GM21447 (cell line): ENCODE results near the gene ISG15.
A peak's percentile ranks its signal among the peaks of the same experiment; 100 is the strongest.
"Not testable (repeated sequence)": the region's sequence is repeated elsewhere in the genome, so short reads cannot be mapped to it uniquely, and the experiment has no call there.

Experiments used
- ATAC-seq: cut with Tn5 transposase; IDR thresholded peaks from one replicate; pipeline ENCODE4 v1.9.1; 2021; ENCODE audit not compliant: unreplicated experiment

ISG15 gene

DNA sequence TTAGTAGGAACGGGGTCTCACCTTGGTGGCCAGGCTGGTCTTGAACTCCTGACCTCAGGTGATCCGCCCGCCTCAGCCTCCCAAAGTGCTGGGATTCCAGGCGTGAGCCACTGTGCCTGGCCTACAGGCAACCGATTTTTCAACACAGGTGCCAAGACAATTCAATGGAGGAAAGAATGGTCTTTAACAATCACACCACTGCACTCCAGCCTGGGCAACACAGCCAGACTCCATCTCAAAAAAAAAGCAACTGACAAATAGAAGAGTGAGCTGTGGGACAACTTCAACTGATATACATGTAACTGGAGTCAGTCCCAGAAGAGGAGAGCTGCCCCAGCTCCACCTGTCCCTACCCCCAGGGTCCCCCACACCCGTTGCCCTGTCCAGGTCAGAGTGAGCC is 18.8 kb upstream of the ISG15 start:
- ATAC-seq: not testable (repeated sequence)

DNA sequence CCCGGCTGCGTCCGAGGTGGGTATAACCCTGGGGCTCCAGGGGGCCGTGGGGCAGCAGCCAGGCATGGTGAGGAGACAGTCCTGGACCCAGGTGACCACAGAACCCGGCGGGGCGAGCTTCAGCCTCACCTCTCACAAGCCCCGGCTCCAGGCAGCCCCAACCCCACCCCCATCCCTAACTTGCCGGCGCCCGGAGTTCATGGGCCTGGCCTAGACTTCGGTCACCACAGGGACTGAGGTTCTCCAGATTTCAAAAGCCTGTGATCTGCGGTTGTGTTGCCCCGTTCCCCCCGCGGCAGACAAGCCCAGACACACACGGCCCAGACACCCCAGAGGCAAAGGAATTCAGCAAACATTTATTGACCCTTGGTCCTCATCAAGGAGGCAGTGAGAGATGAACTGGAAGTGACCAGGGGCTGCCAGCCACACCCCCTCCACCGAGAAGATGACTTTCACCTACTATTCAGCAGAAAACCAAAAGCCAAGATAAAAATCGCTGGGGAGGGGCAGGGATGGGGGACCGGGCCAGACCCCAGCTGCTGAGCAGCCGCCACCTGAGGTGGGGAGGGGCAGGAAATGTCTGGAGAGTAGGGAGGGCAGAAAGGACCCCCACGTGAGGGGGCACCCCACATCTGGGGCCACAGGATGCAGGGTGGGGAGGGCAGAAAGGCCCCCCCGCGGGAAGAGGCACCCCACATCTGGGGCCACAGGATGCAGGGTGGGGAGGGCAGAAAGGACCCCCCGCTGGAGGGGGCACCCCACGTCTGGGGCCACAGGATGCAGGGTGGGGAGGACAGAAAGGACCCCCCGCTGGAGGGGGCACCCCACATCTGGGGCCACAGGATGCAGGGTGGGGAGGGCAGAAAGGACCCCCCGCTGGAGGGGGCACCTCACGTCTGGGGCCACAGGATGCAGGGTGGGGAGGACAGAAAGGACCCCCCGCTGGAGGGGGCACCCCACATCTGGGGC is 17.3 kb upstream of the ISG15 start:
- no peak for ATAC-seq

DNA sequence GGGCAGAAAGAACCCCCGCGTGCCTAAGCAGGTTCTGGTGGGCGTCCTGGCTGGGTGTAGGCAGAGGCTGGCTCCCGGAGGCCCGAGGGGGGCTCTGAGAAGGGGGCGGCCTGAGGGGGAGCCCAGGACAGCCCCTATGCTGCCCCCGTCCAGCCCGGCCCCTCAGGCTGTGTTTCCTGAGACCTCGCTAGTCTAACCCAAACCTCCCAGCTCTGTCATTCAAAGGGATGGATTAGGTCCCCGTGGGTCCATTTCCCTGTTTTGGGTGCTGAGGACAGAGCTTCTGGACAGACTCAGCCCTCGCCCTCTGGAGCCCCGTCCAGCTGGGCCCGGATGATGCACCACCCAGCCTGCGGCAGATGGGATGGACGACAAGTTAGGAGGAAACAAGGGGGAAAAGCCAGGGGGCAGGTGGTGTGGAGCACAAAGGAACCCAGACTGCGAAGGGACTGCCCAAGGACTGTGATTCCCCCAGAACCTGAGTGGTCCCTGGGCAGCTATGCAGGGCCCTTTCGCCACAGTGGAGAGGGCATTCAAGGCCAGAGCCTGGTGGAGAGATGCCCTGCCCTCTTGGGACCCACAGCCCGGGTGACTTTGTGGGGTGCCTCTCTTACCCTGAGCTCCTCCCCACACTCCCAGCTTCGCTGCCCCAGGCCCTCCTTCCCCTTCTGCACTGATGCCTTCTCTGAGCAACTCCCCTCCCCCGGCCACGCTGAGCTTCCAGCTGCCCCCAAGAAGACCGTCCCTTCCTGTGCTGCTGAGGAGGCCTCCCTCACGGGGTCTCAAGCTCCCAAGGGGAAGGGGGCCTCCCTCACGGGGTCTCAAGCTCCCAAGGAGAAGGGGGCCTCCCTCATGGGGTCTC is 16.2 kb upstream of the ISG15 start:
- ATAC-seq: no peak

DNA sequence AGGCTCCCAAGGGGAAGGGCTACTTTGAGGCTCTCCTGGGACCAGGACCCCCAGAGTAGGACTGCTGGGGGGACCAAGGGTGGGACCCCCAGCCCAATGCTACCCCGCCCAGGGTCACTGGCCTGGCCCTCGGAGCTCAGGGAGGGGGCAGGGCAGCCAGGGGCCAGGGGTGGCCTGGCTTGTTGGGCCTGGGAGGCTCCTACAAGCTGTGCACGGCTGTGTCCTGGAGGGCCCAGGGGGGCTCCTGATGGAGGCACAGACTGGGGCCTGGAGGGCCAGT is 15.6 kb upstream of the ISG15 start:
- ATAC-seq: no peak

DNA sequence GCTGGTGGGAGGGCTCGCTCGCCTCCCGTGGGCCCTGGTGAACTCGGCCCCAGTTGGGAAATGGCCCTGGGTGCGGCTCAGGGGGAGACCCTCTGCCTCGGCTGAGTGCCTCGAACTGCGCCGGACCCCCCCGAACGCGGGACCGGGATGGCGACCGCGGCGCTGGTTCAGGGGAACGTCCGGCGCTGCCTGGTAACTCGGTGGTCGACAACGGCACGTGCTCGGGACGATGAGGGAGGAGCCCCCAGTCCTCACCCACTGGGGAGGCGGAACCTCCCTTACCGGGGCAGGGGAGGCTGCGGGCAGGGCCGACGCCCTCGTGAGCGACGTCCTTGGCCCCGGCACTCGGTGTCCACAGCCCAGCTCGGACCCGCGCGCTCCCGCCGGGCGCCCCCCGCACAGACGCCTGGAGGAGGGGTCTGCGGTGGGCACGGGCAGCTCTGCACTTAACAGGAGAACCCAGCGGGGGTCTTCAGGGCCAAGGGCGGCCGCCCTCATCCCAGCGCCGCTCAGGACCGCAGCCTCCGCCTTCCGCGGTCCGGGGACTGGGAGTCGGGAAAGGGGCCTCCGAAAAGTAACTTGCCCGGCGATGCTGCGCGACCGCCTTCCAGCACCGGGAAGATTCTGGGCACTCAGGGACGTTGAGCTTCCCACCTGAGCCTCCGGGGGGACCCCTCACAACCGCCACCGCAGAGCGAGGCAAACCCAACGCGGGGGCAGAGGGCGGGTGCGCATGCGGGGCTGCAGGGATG is 15.1 kb upstream of the ISG15 start:
- no peak for ATAC-seq

DNA sequence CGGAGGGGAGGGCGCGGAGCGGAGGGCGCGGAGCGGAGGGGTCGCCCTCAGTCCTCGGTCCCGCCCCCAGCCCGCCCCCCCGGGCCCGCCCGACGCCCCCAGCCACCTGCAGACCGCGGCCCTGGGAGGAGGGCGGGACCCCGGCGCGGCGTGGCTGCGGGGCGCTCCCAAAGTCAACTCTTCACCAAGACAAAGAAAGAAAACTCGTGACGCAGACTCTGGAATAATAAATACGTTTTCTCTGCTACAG is 14.6 kb upstream of the ISG15 start:
- no peak for ATAC-seq

DNA sequence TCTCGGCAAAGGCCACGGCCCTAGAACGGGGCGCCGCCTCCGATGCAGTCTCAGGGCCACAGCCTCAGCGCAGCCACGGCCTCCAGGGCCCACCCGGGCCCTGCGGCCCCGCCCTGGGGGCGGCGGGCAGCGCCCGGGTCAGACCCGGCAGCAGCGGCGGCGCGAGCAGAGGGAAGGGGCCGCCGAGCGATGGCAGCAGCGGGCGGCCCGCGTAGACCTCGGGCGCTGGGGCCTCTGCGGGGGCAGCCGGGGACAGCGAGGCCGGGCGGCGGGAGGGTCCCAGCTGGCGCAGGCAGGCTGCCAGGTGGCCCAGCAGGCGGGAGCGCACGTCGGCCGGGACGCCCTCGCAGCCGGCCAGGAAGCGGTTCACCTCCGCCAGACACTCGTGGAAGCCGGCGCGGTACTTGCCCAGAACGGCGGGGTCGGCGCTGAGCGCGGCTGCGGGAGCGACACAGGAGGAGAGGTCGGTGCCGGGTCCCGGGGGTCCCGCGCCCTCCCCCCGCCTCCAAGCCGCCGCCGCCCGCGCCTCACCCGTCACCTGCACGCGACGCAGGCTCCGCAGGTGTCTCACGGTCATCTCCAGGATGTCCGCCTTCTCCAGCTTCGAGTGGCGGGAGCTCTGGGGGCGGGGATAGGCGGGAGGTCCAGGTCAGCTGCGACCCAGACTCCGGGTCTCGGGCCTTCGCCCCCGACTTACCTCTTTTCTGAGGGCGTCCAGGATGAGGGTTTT is 14.1 kb upstream of the ISG15 start:
- no peak for ATAC-seq

DNA sequence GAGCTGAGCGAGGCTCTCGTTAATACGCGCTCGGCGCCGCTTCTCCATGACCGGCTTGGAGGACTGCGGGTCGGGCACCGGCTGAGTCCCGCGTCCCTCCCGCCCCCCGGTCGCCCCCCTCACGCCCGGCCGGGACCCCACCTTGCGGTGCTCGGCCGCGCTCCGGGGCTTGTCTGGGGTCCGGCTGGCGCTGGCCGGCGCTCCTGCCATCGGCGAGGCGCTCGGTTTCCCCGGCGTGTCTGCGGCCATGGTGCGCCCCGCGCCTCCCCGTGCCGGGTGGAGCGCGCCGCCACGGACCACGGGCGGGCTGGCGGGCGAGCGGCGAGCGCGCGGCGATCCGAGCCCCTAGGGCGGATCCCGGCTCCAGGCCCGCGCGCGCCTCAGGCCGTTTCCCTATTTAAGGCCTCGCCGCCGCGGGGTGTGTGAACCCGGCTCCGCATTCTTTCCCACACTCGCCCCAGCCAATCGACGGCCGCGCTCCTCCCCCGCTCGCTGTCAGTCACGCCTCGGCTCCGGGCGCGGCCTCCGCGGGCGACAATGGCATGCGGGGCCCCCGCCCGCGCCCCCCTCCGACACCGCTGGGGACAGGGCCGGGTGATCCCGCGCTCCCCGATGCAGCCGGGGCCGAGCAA is 13.5 kb upstream of the ISG15 start, which contains the start of gene HES4:
TSS of gene HES4 (minus strand) at position 373 of the 632 bp plus-strand sequence. CDS start at position 249, 124 bp downstream.
- peak; percentile 30 for ATAC-seq

DNA sequence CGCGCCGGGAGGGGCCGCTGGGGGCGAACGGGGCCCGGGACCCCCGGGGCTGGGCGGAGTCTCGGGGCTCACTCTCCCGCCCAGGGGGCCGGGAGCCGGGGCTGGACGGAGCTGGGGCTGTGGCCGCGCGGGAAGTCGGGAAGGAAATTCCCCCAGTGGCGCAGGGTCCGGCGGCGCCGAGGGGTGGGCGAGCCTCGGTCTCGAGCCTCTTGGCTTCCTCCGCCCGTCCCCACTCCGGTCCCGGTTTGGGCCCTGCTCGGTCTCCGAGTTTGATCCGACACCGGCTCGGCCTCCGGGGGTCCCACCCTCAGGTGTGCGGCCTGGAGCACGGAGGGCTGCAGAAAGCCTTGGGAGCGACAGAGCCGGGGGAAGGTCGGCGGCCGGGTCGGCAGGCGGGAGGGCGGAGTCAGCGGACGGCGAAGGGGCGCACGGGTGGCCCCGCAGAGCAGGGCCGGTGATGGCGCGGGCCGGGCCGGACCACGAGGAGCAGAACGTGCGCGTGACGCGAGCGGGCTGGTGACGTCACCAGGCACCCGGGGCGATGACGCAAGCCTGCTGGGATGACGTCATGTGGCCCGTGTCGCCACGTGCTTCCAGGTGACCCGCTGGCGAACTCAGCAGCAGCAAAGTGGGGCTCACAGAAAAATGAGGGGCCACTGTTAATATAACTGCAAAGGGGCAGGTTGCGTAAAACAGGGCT is 12.8 kb upstream of the ISG15 start:
- peak; percentile 8 for ATAC-seq

DNA sequence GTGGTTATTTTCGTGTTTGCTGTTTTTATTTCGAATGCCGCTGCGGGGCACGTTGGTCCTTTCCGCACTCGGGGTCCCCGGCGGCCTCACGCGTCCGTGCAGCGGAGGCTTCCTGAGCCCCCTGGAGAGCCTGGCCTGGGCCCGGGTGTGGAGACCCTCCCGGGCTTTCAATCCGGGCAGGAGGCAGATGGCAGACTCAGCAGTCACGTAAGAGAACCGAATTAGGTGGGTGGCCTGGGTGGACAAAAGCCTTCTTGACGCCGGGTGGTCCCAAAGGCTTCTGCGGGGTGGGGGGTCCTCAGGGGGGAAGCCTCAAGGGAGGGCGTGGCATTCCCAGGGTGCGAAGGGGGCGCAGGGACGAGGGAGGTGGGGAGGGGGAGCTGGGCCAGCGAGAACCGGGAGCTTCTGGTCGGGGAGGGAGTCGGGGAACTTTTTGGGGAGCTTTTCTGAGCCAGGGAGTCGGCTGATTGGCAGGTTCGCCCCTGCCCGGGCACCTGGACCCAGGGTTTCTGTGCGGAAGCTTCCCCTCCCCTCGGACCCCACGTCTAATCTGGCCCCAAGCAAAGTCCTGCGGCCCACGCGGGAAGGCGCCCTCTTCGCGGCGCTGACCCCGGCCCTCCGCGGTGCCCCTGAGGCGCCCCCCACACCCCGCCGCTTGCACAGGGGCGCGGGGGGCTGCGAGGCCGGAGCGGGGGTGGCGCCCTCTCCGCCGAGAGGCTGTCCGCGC is 12.1 kb upstream of the ISG15 start:
- no peak for ATAC-seq

DNA sequence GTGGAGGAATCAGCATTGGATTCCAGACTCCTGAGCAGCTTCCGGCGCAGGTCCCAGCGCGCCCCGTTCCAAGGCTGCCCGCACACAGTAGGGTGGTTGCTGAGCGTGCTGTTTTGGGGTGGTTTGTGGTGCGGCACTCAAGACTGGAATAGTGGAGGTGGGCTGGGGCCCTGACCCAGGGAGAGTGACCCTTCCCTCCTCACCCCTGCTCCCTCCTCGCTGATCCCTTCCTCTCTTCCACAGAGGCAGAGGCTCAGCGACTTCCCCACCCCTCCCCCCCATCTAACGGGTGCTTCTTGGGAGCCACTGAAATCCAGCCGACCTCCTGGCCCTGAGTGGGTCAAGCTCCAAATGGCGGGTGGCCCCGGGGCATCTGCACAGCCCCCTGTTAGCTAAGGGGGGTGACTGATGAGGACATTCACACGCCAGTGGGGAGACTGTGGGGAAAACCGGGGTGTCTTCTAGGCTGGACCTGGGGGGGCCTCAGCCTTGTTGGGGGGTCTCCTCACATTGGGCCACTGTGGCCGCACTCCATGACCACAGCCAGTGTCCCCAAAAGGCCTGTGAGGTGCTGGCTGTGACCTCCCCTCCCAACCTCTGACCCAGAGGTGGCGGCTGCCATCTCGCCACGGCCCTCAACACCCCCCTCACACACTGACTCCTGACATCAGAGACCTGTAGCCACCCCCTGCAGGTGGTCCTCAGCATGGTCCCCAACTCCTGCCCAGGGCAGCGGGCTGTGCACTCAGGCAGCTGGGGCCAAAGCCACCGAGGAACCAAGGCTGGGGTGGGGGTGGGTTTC is 9.5 kb upstream of the ISG15 start:
- no peak for ATAC-seq

DNA sequence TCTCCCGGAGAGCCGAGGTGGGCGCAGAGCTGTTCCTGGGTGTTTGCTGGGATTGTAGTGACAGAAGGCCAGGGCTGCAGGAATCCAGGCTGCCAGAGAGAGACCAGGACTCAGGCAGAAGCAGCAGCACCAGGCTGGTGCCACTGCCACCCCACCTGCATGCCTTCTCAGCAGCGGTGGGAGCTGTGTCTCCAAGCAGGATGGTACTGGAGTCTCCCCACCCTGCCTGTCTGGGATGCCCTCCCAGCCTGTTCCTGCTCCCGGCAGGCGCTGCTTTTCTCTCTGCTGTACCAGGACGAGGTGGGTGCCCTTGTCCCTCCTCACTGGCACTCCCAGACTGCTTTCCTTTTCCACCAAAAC is 8.9 kb upstream of the ISG15 start:
- ATAC-seq: no peak

DNA sequence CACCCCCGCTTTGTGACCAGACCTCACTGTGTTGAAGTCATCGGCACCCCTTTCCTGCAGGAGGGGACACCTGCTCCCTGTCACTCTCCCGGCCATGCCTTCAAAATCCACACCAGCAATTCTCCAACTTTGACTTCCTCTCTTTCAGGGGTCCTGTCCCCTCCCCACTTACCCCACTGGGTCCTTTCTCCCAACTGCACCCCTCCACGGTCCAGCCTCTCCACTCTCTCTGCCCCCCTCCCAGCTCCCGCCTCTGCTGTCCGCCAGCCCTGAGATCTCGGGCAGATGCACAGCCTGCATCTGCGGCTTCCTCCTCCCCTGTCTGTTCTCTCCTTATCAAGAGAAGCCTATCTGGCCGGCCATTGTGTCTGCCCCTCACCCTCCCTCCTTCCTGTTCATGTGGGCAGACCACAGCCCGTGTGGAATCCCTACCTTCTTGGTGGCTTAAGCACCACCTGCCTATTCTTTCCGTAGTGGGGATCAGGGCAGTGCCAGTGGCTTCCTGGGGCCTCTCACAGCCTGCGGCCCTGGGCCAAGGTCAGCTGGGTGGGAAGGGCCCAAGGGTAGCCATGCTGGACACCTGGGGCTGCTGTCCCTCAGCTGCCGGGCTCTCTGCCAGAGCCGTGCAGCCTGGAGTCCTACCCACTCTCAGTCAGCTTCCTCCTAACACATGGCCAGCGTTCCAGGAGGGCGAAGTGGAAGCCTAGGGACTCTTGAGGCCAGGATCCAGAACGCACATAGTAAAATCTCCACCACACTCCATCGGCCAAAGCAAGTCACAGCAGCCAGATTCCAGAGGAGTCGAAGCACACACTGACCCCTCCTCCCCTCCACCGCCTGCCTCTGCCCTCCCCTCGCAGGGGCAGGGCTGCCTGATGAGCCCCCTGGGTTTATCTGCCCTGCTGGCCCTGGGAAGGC is 8.3 kb upstream of the ISG15 start:
- no peak for ATAC-seq

DNA sequence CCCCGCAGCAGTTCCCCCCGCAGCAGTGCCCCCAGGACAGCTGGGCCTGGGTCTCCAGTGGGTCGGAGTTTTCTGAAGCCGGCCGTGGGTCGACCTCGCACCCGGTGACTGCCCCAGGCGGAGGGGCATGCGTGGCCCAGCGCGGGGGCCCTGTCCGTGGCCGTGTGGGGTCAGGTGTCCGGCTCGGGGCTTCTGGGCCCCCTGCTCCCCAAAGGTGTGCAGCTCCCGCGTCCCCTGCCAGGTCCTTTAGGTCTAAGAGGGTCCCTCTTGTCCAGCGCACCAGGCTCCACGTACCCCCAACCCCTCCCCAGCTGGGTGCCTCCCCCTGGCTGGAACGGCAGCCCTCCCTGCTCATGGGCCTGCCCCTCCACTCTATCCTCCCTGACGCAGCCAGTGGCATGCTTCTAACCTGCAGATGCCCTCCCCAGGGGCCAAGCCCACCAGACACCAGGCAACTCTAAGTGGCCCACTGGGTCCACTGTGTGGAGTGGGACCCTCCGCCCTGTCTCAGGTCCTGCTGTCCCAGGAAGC is 7.5 kb upstream of the ISG15 start:
- no peak for ATAC-seq

DNA sequence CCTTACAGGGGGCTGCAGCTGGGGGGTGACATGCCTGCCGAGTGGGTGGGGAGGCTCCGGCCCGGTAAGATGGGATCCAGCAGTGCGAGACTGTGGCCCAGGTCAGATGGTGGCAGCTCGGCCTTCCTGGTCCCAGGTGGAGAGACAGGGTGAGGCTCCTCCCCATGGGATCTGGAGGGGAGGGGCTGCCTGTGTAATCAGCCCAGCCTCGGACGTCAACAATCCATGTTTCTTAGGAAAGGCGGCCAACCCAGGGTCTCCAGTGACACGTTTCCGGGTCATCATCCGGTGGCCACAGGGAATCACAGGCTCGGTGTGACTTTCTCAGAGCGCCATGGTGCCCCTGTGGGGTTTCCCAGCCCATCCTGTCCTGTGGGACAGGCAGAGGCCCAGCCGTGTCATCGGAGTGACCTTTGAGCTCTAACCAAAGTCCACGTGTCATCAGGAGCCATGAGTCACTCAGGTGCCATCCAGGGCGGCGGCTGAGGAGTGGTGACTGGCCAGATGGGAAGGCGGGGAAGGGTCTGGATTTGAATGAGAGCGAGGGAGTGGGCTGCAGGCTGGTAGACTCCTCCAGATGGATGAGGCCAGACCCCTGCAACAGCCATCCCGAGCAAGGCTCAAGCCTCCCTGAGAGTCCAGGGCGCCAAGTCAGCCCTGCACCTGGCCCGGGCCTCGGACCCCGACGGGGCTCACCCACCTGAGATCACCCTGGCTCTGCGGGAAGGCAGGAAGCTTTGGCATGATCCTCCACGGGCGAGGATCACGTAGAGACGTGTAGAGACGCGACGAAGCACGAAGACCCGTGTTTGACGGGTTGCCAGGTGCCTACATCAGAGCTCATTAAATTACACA is 6.8 kb upstream of the ISG15 start:
- no peak for ATAC-seq

DNA sequence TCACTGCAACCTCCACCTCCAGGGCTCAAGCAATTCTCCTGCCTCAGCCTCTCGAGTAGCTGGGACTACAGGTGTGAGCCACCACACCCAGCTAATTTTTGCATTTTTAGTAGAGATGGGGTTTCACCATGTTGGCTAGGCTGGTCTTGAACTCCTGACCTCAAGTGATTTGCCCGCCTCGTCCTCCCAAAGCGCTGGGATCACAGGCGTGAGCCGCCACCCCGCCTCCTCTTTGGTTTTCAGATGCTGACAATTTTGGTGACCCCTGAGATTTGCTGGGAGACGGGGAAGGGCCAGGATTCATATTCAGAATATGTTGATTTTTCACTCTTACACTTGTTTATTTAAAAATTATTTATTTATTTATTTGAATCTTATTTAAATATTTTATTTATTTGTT is 3.2 kb upstream of the ISG15 start:
- not testable (repeated sequence) for ATAC-seq
